Measurements from ENCODE around the gene ETFA. TPM values are rescaled to one million over a fixed set of nuclear protein-coding genes. Genes with fewer than 3 reads are reported as not detected.

The ETFA gene
- total RNA-seq, 3 donors from 2014 or later (not counting 1 experiment from before 2014, with no cell fraction given) = 71.9 to 93.1 (median 79.8) TPM

DNA sequence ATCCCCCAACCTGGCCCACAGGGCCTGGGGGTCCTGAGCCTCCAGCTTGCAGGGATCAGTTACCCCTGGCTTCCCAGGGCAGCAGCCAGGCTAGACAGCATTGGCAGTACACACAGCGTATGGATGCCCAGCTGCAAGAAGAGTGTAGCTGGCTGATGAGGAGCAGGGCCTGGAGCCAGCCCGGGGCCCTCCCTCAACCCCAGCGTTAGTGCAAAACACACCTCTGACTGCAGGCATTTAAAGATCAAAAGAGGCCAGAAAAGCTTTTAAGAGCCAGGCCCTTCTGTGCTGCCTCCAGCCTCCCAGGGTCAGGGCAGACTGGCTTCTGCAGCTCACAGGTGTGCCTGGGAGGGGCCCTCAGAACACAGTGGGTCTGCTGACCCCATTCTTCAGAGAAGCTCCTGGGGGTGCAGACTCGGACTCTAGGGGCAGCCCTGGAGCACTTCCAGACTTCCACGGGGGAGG is 110.6 kb downstream of the ETFA start:
- H3K4me3 Mint-ChIP-seq = no peak overlapping the region
- H3K27ac ChIP-seq (ENCODE audit: low read length) = no peak overlapping the region
- H3K27me3 Mint-ChIP-seq (ENCODE audit: low read depth in 2 of 2) = no peaks in the 10 kb centered on the region
- TF ChIP-seq, protein P1, sequence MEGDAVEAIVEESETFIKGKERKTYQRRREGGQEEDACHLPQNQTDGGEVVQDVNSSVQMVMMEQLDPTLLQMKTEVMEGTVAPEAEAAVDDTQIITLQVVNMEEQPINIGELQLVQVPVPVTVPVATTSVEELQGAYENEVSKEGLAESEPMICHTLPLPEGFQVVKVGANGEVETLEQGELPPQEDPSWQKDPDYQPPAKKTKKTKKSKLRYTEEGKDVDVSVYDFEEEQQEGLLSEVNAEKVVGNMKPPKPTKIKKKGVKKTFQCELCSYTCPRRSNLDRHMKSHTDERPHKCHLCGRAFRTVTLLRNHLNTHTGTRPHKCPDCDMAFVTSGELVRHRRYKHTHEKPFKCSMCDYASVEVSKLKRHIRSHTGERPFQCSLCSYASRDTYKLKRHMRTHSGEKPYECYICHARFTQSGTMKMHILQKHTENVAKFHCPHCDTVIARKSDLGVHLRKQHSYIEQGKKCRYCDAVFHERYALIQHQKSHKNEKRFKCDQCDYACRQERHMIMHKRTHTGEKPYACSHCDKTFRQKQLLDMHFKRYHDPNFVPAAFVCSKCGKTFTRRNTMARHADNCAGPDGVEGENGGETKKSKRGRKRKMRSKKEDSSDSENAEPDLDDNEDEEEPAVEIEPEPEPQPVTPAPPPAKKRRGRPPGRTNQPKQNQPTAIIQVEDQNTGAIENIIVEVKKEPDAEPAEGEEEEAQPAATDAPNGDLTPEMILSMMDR (IDR thresholded peaks at IDR 0.05) = no peak
- no peaks in the 10 kb centered on the region for H3K9me3 ChIP-seq (ENCODE audit: control insufficient read depth, insufficient read depth, low read length)
- peaks cover 10 to 23% of the 10 kb centered on the region in 2 donors for H3K4me1 Mint-ChIP-seq
- ATAC-seq (no peak), DNase-seq (no peak)
- 82% methylated on average over 5 of the region's 5 CpGs for WGBS (ENCODE audit: insufficient coverage)
- H3K4me1 ChIP-seq (ENCODE audit: control insufficient read depth, insufficient read depth, low read length) = no peaks in the 10 kb centered on the region
- H3K36me3 Mint-ChIP-seq = no peaks in the 10 kb centered on the region
- intact Hi-C loops (cut with micrococcal nuclease) = no loop called here
- H3K4me3 ChIP-seq (ENCODE audit: low read length) = no peak overlapping the region
- H3K9me3 Mint-ChIP-seq = no peaks in the 10 kb centered on the region
- H3K27ac Mint-ChIP-seq = no peak overlapping the region
- H3K27me3 ChIP-seq (ENCODE audit: control insufficient read depth, insufficient read depth, low read length) = no peaks in the 10 kb centered on the region
- no peaks in the 10 kb centered on the region for H3K36me3 ChIP-seq (ENCODE audit: control insufficient read depth, insufficient read depth, low read length)

GRCh38 chr15:76200083-76200465 is 111.2 kb downstream of the ETFA start:
- H3K4me3 Mint-ChIP-seq = no peak overlapping the region
- no peaks in the 10 kb centered on the region for H3K27me3 Mint-ChIP-seq (ENCODE audit: low read depth in 2 of 2)
- H3K27ac ChIP-seq (ENCODE audit: low read length) = no peak overlapping the region

GRCh38 chr15:76199106-76200082 is 111.9 kb downstream of the ETFA start:
- H3K4me1 ChIP-seq (ENCODE audit: control insufficient read depth, insufficient read depth, low read length) = no peaks in the 10 kb centered on the region
- H3K27ac Mint-ChIP-seq = peak overlapping the region in 1 of 2 donors; percentile 31

More at GRCh38 chr15:76200083-76200465, 111.2 kb downstream of the ETFA start:
- TF ChIP-seq, protein P1 (IDR thresholded peaks at IDR 0.05) = no peak
- Histone ChIP-seq H3K4me1 (ENCODE audit: control insufficient read depth, insufficient read depth, low read length) (no peaks in the 10 kb centered on the region), H3K27me3 (ENCODE audit: control insufficient read depth, insufficient read depth, low read length) (no peaks in the 10 kb centered on the region), H3K4me3 (ENCODE audit: low read length) (no peak overlapping the region), H3K9me3 (ENCODE audit: control insufficient read depth, insufficient read depth, low read length) (no peaks in the 10 kb centered on the region), H3K36me3 (ENCODE audit: control insufficient read depth, insufficient read depth, low read length) (no peaks in the 10 kb centered on the region)
- Mint-ChIP-seq H3K9me3 (no peaks in the 10 kb centered on the region), H3K4me1 (peaks cover 10 to 23% of the 10 kb centered on the region in 2 donors), H3K36me3 (no peaks in the 10 kb centered on the region), H3K27ac (no peak overlapping the region)
- WGBS (ENCODE audit: insufficient coverage) = 97% methylated on average over 6 of the region's 6 CpGs
- ATAC-seq = no peak
- no peak for DNase-seq
- intact Hi-C loops (cut with micrococcal nuclease) = no loop called here

More at GRCh38 chr15:76199106-76200082, 111.9 kb downstream of the ETFA start:
- intact Hi-C loops (cut with micrococcal nuclease) = no loop called here
- Histone ChIP-seq H3K9me3 (ENCODE audit: control insufficient read depth, insufficient read depth, low read length) (no peaks in the 10 kb centered on the region), H3K36me3 (ENCODE audit: control insufficient read depth, insufficient read depth, low read length) (no peaks in the 10 kb centered on the region), H3K4me3 (ENCODE audit: low read length) (no peak overlapping the region), H3K27ac (ENCODE audit: low read length) (no peak overlapping the region), H3K27me3 (ENCODE audit: control insufficient read depth, insufficient read depth, low read length) (no peaks in the 10 kb centered on the region)
- H3K4me1 Mint-ChIP-seq = peaks cover 10 to 23% of the 10 kb centered on the region in 2 donors
- WGBS (ENCODE audit: insufficient coverage) = 92% methylated on average over 18 of the region's 19 CpGs
- TF ChIP-seq, protein P1 (IDR thresholded peaks at IDR 0.05) = no peak
- DNase-seq (no peak), ATAC-seq (no peak)
- H3K9me3 Mint-ChIP-seq = no peaks in the 10 kb centered on the region
- H3K4me3 Mint-ChIP-seq = no peak overlapping the region
- H3K27me3 Mint-ChIP-seq (ENCODE audit: low read depth in 2 of 2) = no peaks in the 10 kb centered on the region
- no peaks in the 10 kb centered on the region for H3K36me3 Mint-ChIP-seq
